ENCODE results near the gene IPO8. TPM values are rescaled to one million over a fixed set of nuclear protein-coding genes. Genes with fewer than 3 reads are reported as not detected.

IPO8 gene
- total RNA-seq, 1 experiment from 2014 or later = 48.0 TPM

DNA sequence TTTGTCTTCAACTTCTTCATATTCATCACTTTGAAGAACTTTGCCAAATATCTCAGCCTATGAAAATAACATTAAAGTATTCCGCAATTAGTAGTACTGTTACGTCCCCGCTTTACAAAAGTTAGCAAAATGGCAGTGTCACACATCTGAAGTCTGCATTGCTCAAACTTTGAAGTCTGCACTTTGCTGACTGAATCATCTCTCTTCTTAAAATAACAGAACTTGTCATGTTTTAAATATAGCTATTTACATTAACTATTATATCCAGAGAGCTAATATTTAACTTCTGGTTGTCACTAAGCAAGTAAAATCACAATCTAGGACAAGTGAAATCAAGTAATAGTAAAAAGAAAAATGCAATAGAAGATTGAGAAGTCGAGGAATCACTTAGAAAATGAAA, 34.5 kb downstream of the IPO8 start:
- no peaks in the 10 kb centered on the region for H3K4me1 ChIP-seq (ENCODE audit: insufficient read depth, low read length)
- H2AK5ac ChIP-seq (ENCODE audit: insufficient read length, low read length) = no peak overlapping the region
- H3K9me3 ChIP-seq (ENCODE audit: control insufficient read depth, low read depth, low read length) = no peaks in the 10 kb centered on the region
- H4K91ac ChIP-seq (ENCODE audit: insufficient read length, low read depth, low read length) = no peak overlapping the region
- H3K18ac ChIP-seq (ENCODE audit: insufficient read length, low read depth, low read length) = no peak overlapping the region
- H3K9ac ChIP-seq (ENCODE audit: extremely low read depth, insufficient read length, low read length) = no peak overlapping the region
- no peak overlapping the region for H3K4me3 Mint-ChIP-seq
- H3K4me1 Mint-ChIP-seq = no peaks in the 10 kb centered on the region
- DNase-seq = no peak
- H3K4ac ChIP-seq (ENCODE audit: low read depth, low read length) = no peak overlapping the region
- peaks cover 6 to 28% (median 20%) of the 10 kb centered on the region in 3 experiments; a peak in 6 of 7 replicates for H3K36me3 Mint-ChIP-seq (ENCODE audit: insufficient read depth in 1 of 3, low read depth in 3 of 3)
- no CpG with 5 or more reads among the region's 4 CpGs for WGBS (ENCODE audit: extremely low coverage, insufficient read length, low lambda C conversion rate)
- no peak overlapping the region for H2BK120ac ChIP-seq (ENCODE audit: low read depth, low read length, poor library complexity, severe bottlenecking)
- no peaks in the 10 kb centered on the region for H3K27me3 Mint-ChIP-seq (ENCODE audit: low read depth)
- H2BK5ac ChIP-seq (ENCODE audit: insufficient read length, low read length) = no peak overlapping the region
- no peaks in the 10 kb centered on the region for H3K79me2 ChIP-seq (ENCODE audit: insufficient read depth, low read length)
- H3K79me1 ChIP-seq (ENCODE audit: insufficient read depth, low read depth, low read length, poor library complexity, severe bottlenecking) = no peaks in the 10 kb centered on the region
- H2AFZ ChIP-seq (ENCODE audit: low read length) = no peak overlapping the region
- no peak overlapping the region for H4K5ac ChIP-seq (ENCODE audit: insufficient read length, low read depth, low read length)
- TF ChIP-seq, protein P1, sequence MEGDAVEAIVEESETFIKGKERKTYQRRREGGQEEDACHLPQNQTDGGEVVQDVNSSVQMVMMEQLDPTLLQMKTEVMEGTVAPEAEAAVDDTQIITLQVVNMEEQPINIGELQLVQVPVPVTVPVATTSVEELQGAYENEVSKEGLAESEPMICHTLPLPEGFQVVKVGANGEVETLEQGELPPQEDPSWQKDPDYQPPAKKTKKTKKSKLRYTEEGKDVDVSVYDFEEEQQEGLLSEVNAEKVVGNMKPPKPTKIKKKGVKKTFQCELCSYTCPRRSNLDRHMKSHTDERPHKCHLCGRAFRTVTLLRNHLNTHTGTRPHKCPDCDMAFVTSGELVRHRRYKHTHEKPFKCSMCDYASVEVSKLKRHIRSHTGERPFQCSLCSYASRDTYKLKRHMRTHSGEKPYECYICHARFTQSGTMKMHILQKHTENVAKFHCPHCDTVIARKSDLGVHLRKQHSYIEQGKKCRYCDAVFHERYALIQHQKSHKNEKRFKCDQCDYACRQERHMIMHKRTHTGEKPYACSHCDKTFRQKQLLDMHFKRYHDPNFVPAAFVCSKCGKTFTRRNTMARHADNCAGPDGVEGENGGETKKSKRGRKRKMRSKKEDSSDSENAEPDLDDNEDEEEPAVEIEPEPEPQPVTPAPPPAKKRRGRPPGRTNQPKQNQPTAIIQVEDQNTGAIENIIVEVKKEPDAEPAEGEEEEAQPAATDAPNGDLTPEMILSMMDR (conservative IDR thresholded peaks at IDR 0.05) = no peak
- H2BK15ac ChIP-seq (ENCODE audit: low read depth, low read length) = no peak overlapping the region
- H3K4me2 ChIP-seq (ENCODE audit: insufficient read depth, insufficient read length, low read length) = no peak overlapping the region
- H3K56ac ChIP-seq (ENCODE audit: insufficient read length, low read depth, low read length) = no peak overlapping the region
- H4K8ac ChIP-seq (replicated peaks; ENCODE audit: insufficient read length, low read depth, low read length) = no peak overlapping the region
- no peaks in the 10 kb centered on the region for H3K23me2 ChIP-seq (ENCODE audit: insufficient read length, low read depth, low read length, poor library complexity, severe bottlenecking)
- no peak overlapping the region for H3K27ac Mint-ChIP-seq
- H2BK12ac ChIP-seq (ENCODE audit: insufficient read length, low read depth, low read length) = no peak overlapping the region
- no peaks in the 10 kb centered on the region for H4K20me1 ChIP-seq (ENCODE audit: control insufficient read depth, insufficient read depth, insufficient read length)
- H3K27ac ChIP-seq (ENCODE audit: insufficient read length, low read depth, low read length) = no peak overlapping the region
- H3K27me3 ChIP-seq (ENCODE audit: insufficient read depth, low read length) = no peaks in the 10 kb centered on the region
- no peak overlapping the region for H2BK20ac ChIP-seq (ENCODE audit: low read depth, low read length, poor library complexity, severe bottlenecking)
- no peak overlapping the region for H3K23ac ChIP-seq (ENCODE audit: insufficient read length, low read depth, low read length)
- no peaks in the 10 kb centered on the region for H3K9me3 Mint-ChIP-seq
- no peak overlapping the region for H3K14ac ChIP-seq (ENCODE audit: insufficient read depth, low read length)
- no peak overlapping the region for H3T11ph ChIP-seq (ENCODE audit: low read length)

Measured in H9 (cell line).